Measurements from ENCODE around the gene KRT1. TPM values are rescaled to one million over a fixed set of nuclear protein-coding genes. Genes with fewer than 3 reads are reported as not detected.

Gene KRT1
- total and polyA plus RNA-seq, 10 of the 15 experiments (the other 5 are each of a cell fraction or from before 2014, with no cell fraction given) = not detected

GRCh38 chr12:52684431-52684830 lies 4.2 kb upstream of the KRT1 start:
- Histone ChIP-seq H3K4me3 (no peak overlapping the region), H3K4me1 (ENCODE audit: control insufficient read depth, insufficient read depth, low read length) (no peaks in the 10 kb centered on the region), H3K27me3 (replicated peaks in 1 of 2; ENCODE audit: control insufficient read depth in 2 of 2, insufficient read depth in 2 of 2, low read length in 1 of 2) (peaks cover 4 to 9% of the 10 kb centered on the region in 2 experiments), H3K4me2 (ENCODE audit: control insufficient read depth, insufficient read depth) (no peak overlapping the region), H3K79me2 (ENCODE audit: control insufficient read depth, insufficient read depth, low read length) (no peaks in the 10 kb centered on the region), H3K27ac (ENCODE audit: control insufficient read depth, insufficient read depth) (no peak overlapping the region), H3K36me3 (ENCODE audit: control insufficient read depth in 2 of 2, insufficient read depth in 2 of 2, low read length in 1 of 2) (no peaks in the 10 kb centered on the region), H2AFZ (ENCODE audit: control insufficient read depth, low read depth, low read length) (no peak overlapping the region), H3K9ac (ENCODE audit: control insufficient read depth, insufficient read depth, low read length) (no peak overlapping the region), H4K20me1 (ENCODE audit: control insufficient read depth, insufficient read depth) (peaks cover 4% of the 10 kb centered on the region; the same call in 1 of the 2 replicates), H3K9me3 (replicated peaks; ENCODE audit: control insufficient read depth, insufficient read depth, low read length) (no peaks in the 10 kb centered on the region)
- ChIA-PET RAD21 (ENCODE audit: unreplicated experiment) (no interaction called here), POLR2A (no interaction called here), CTCF (no interaction called here), SMC1A (ENCODE audit: uncharacterized antibody, unreplicated experiment) (no interaction called here)
- in situ Hi-C loops (cut with MboI) (no loop called here), intact Hi-C loops (cut with micrococcal nuclease; ENCODE audit: unreplicated experiment) (no loop called here)
- ATAC-seq (no peak), FAIRE-seq (no peak), DNase-seq (ENCODE audit: low read depth, low spot score) (no peak)
- BruUV-seq (replicated peaks) = no TSS peak
- WGBS (ENCODE audit: insufficient coverage, insufficient replicate concordance, low lambda C conversion rate, missing lambda C conversion rate) = 0% methylated on average over 2 of the region's 2 CpGs
- TF ChIP-seq SMC3 (IDR thresholded peaks at IDR 0.05; ENCODE audit: borderline replicate concordance, low read length) (no peak), YY1 (IDR thresholded peaks at IDR 0.05; ENCODE audit: low read depth, low read length) (no peak), GABPA (IDR thresholded peaks at IDR 0.05; ENCODE audit: low read depth) (no peak), RFX5 (IDR thresholded peaks at IDR 0.05; ENCODE audit: low read depth, low read length) (no peak), SPI1 (IDR thresholded peaks at IDR 0.05; ENCODE audit: borderline replicate concordance, insufficient read depth, low read depth, low read length) (no peak), FOXK2 (IDR thresholded peaks at IDR 0.05) (no peak), ZSCAN29 (IDR thresholded peaks at IDR 0.05) (no peak), POU2F2 (IDR thresholded peaks at IDR 0.05; ENCODE audit: borderline replicate concordance, low read depth, low read length) (no peak), NR2C1 (IDR thresholded peaks at IDR 0.05) (no peak), MYC (IDR thresholded peaks at IDR 0.05; ENCODE audit: insufficient read depth, insufficient read length, insufficient replicate concordance, low read length, severe bottlenecking) (no peak), POLR2AphosphoS2 (IDR thresholded peaks at IDR 0.05; ENCODE audit: low read depth, low read length) (no peak), EED (IDR thresholded peaks at IDR 0.05; ENCODE audit: low read depth) (no peak)
- TF ChIP-seq, protein P1, sequence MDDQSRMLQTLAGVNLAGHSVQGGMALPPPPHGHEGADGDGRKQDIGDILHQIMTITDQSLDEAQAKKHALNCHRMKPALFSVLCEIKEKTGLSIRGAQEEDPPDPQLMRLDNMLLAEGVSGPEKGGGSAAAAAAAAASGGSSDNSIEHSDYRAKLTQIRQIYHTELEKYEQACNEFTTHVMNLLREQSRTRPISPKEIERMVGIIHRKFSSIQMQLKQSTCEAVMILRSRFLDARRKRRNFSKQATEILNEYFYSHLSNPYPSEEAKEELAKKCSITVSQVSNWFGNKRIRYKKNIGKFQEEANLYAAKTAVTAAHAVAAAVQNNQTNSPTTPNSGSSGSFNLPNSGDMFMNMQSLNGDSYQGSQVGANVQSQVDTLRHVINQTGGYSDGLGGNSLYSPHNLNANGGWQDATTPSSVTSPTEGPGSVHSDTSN (IDR thresholded peaks at IDR 0.05; ENCODE audit: insufficient replicate concordance, low read depth, low read length) = no peak

All from GM12878 (cell line).